Measurements from ENCODE around the gene MEIS2. TPM values are rescaled to one million over a fixed set of nuclear protein-coding genes. Genes with fewer than 3 reads are reported as not detected.

The MEIS2 gene
- total and polyA plus RNA-seq, 2 donors (not counting 3 experiments of a cell fraction or from before 2014, with no cell fraction given), result 22.5 to 26.2 TPM

DNA sequence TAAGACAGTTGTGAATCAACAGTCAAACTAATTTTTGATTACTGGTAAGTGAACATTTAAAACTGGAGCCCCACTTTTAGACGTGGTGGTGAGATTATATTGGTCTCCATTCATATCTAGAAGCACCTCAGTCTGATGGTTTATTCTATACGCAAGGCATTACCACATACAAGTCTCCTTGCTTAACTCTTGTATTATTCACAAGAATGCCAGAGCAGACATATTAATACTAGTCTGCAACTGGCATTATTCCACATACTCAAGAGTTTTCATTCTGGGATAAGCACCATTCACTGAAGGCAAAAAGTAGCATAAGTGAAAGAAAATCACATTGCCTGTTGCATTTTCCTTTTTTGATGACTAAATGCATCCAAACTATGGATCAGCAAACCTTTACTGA is 36.9 kb upstream of the MEIS2 start:
- Histone ChIP-seq H3K27ac (ENCODE audit: insufficient read depth, low read depth, low read length) (no peak overlapping the region), H3K36me3 (ENCODE audit: control insufficient read depth in 2 of 2, extremely low read depth in 1 of 2, insufficient read depth in 2 of 2, low read length in 2 of 2) (no peaks in the 10 kb centered on the region), H3K4me2 (ENCODE audit: insufficient read depth, low read length) (no peak overlapping the region), H3K9me1 (replicated peaks; ENCODE audit: control insufficient read depth, extremely low read depth, insufficient read depth, low read length) (no peaks in the 10 kb centered on the region), H4K20me1 (replicated peaks; ENCODE audit: control insufficient read depth, extremely low read depth, insufficient read depth, low read length) (no peaks in the 10 kb centered on the region), H3K27me3 (ENCODE audit: control insufficient read depth in 2 of 2, insufficient read depth in 2 of 2, low read length in 2 of 2) (peaks cover 11 to 17% of the 10 kb centered on the region in 2 experiments), H3K9me3 (replicated peaks; ENCODE audit: control insufficient read depth, insufficient read depth, low read length) (no peaks in the 10 kb centered on the region), H3K4me1 (ENCODE audit: control insufficient read depth, extremely low read depth, insufficient read depth, low read length) (no peaks in the 10 kb centered on the region), H3K4me3 (replicated peaks in 1 of 3; ENCODE audit: insufficient read depth in 1 of 3, low read depth in 1 of 3, low read length in 3 of 3) (no peak overlapping the region), H3K79me2 (ENCODE audit: control insufficient read depth, insufficient read depth, low read length) (no peaks in the 10 kb centered on the region), H2AFZ (ENCODE audit: low read depth, low read length) (no peak overlapping the region), H3K9ac (replicated peaks; ENCODE audit: extremely low read depth, insufficient read depth, low read length) (no peak overlapping the region)
- no peak for TF ChIP-seq GATA2 (IDR thresholded peaks at IDR 0.05; ENCODE audit: insufficient read depth, insufficient read length, low read depth, low read length)
- TF ChIP-seq MAX (IDR thresholded peaks at IDR 0.05; ENCODE audit: insufficient read depth, insufficient read length), result no peak
- TF ChIP-seq EZH2 (IDR thresholded peaks at IDR 0.05; ENCODE audit: borderline replicate concordance, low read depth, low read length, severe bottlenecking), result no peak
- no peak for TF ChIP-seq JUN (IDR thresholded peaks at IDR 0.05; ENCODE audit: borderline replicate concordance, insufficient read depth, insufficient read length, low read depth)
- TF ChIP-seq FOS (IDR thresholded peaks at IDR 0.05; ENCODE audit: borderline replicate concordance, insufficient read depth, low read length), result no peak
- TF ChIP-seq MYC (IDR thresholded peaks at IDR 0.05; ENCODE audit: low read depth, low read length), result no peak
- TF ChIP-seq POLR2A (IDR thresholded peaks at IDR 0.05; ENCODE audit: low read depth, low read length), result no peak
- TF ChIP-seq, protein P1, sequence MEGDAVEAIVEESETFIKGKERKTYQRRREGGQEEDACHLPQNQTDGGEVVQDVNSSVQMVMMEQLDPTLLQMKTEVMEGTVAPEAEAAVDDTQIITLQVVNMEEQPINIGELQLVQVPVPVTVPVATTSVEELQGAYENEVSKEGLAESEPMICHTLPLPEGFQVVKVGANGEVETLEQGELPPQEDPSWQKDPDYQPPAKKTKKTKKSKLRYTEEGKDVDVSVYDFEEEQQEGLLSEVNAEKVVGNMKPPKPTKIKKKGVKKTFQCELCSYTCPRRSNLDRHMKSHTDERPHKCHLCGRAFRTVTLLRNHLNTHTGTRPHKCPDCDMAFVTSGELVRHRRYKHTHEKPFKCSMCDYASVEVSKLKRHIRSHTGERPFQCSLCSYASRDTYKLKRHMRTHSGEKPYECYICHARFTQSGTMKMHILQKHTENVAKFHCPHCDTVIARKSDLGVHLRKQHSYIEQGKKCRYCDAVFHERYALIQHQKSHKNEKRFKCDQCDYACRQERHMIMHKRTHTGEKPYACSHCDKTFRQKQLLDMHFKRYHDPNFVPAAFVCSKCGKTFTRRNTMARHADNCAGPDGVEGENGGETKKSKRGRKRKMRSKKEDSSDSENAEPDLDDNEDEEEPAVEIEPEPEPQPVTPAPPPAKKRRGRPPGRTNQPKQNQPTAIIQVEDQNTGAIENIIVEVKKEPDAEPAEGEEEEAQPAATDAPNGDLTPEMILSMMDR (IDR thresholded peaks at IDR 0.05; ENCODE audit: extremely low read depth in 1 of 2, insufficient read depth in 1 of 2, low read depth in 1 of 2, low read length in 2 of 2), result no peak
- no peak for TF ChIP-seq POLR2AphosphoS5 (IDR thresholded peaks at IDR 0.05; ENCODE audit: insufficient read depth, low read depth, low read length)
- intact Hi-C loops (cut with micrococcal nuclease) (loop anchor here (10.0 kb wide), 1 partner anchor 1852 kb away; no protein-coding TSS in a partner anchor), dilution Hi-C loops (cut with MboI; ENCODE audit: extremely low pct_ligation_motif_present, low sequenced_read_pairs) (no loop called here)
- no TSS peak for BruUV-seq (replicated peaks)
- DNase-seq (ENCODE audit: low read depth, low spot score) (no peak), FAIRE-seq (no peak)
- ChIA-PET POLR2A (no interaction called here), CTCF (interaction anchor here (1.4 kb wide), 1 partner anchor 754 kb away, joined by 6 read pairs; no protein-coding TSS in a partner anchor)
